Lung (tissue), 12 donors: ENCODE results near the gene KIF23. TPM values are rescaled to one million over a fixed set of nuclear protein-coding genes. Genes with fewer than 3 reads are reported as not detected.

Experiments
- ATAC-seq: fragments of 200-7000 bp; cut with Tn5 transposase; one replicate; pipeline ENCODE4 v1.9.1; 2020; ENCODE audit warnings: moderate number of reproducible peaks; ENCODE audit not compliant: insufficient read depth, low FRiP score
- DNase-seq, 3 donors: peaks; one replicate each; pipeline ENCODE4 v3.0.0-alpha.2; 2013 to 2017
- H3K27ac ChIP-seq, 2 donors: one replicate each; pipeline ENCODE4 v1.5.1; 2013; ENCODE audit warnings: mild to moderate bottlenecking in 2 of 2, moderate library complexity in 2 of 2, control low read depth in 1 of 2, inconsistent platforms in 1 of 2, low read depth in 1 of 2, low read length in 1 of 2
- H3K27me3 ChIP-seq, 3 donors: one replicate each; pipeline ENCODE4 v1.5.1; 2013; ENCODE audit warnings: low read length in 2 of 3; ENCODE audit not compliant: control insufficient read depth in 3 of 3, insufficient read depth in 3 of 3
- H3K36me3 ChIP-seq, 4 donors: one replicate each; pipeline ENCODE4 v1.5.1; 2013; ENCODE audit warnings: low read length in 4 of 4, mild to moderate bottlenecking in 1 of 4, moderate library complexity in 1 of 4; ENCODE audit not compliant: control insufficient read depth in 4 of 4, insufficient read depth in 4 of 4
- H3K4me1 ChIP-seq, 5 donors: one replicate each; pipeline ENCODE4 v1.5.1; 2013; ENCODE audit warnings: low read length in 5 of 5, mild to moderate bottlenecking in 2 of 5, moderate library complexity in 1 of 5; ENCODE audit not compliant: control insufficient read depth in 5 of 5, insufficient read depth in 5 of 5
- H3K4me3 ChIP-seq: one replicate; pipeline ENCODE4 v1.5.1; 2013; ENCODE audit warnings: mild to moderate bottlenecking, control low read depth, moderate library complexity
- H3K9ac ChIP-seq, 2 donors: one replicate each; pipeline ENCODE4 v1.5.1; 2013; ENCODE audit warnings: low read length in 2 of 2, control low read depth in 1 of 2; ENCODE audit not compliant: insufficient read depth in 1 of 2
- H3K9me3 ChIP-seq, 4 donors: one replicate each; pipeline ENCODE4 v1.5.1; 2013; ENCODE audit warnings: low read length in 3 of 4, mild to moderate bottlenecking in 1 of 4, moderate library complexity in 1 of 4; ENCODE audit not compliant: control insufficient read depth in 4 of 4, insufficient read depth in 3 of 4
- WGBS, 2 donors: extraction: QIAGEN DNeasy Blood & Tissue Kit; methylation state at CpG; one replicate each; pipeline ENCODE4 v1.1.7; 2013; 5-methylcytosine and 5-hydroxymethylcytosine counted together
- polyA plus RNA-seq, 2 donors: library from polyadenylated mRNA; stranded (reverse); fragments of 200-250 nt; gene quantifications; one replicate each; pipeline ENCODE4 v1.2.1, GENCODE V29; 2013
- total RNA-seq, 2 donors: library from RNA; depleted of rRNA in 1 of 2; stranded (reverse); fragments of >200 nt in 1 of 2; gene quantifications; one replicate each; pipeline ENCODE4 v1.2.1, GENCODE V29; 2014 to 2021
- TF ChIP-seq, protein P1 (sequence below): IDR thresholded peaks from 2 replicates; pipeline ENCODE4 v1.5.1; 2012; ENCODE audit warnings: mild to moderate bottlenecking; ENCODE audit errors: control extremely low read depth, extremely low read depth
- donor health status: control.
- donor health status: control.
- donor health status: Bipolar disorder and iron deficiency.
- donor health status: healthy.
- donor health status: DM: yes; HTN: yes; CAD: no.

KIF23 gene
- total and polyA plus RNA-seq, 4 donors, result 1.4 to 15.4 (median 1.8) TPM

GRCh38 chr15:69391046-69391757 lies 22.9 kb upstream of the KIF23 start:
- TF ChIP-seq, protein P1, sequence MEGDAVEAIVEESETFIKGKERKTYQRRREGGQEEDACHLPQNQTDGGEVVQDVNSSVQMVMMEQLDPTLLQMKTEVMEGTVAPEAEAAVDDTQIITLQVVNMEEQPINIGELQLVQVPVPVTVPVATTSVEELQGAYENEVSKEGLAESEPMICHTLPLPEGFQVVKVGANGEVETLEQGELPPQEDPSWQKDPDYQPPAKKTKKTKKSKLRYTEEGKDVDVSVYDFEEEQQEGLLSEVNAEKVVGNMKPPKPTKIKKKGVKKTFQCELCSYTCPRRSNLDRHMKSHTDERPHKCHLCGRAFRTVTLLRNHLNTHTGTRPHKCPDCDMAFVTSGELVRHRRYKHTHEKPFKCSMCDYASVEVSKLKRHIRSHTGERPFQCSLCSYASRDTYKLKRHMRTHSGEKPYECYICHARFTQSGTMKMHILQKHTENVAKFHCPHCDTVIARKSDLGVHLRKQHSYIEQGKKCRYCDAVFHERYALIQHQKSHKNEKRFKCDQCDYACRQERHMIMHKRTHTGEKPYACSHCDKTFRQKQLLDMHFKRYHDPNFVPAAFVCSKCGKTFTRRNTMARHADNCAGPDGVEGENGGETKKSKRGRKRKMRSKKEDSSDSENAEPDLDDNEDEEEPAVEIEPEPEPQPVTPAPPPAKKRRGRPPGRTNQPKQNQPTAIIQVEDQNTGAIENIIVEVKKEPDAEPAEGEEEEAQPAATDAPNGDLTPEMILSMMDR, result no peak
- 88 to 91% methylated on average over 11 of the region's 11 CpGs for WGBS, 2 donors
- ATAC-seq, result no peak

DNA sequence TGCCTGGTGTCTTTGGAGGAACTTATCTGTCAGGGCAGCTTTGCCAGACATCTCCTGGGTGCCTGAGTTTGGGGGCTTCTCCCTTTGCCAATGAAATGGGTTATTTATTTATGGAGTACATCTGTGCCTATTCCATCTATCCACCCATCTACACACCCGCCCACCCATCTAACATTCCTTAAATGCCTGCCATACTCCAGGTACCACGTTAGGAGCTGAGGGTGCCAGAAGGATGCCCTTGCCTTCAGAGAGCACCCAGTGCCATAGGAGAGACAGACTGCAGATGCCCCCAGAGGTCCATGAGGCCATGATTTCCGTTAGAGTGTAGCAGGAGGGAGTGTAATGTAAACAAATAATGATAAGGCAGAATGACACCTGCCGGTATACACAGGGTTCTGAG lies 21.8 kb upstream of the KIF23 start:
- 66 to 89% methylated on average over 4 of the region's 4 CpGs for WGBS, 2 donors
- TF ChIP-seq, protein P1, result no peak
- Histone ChIP-seq H3K4me1 (peaks cover 0 to 13% (median 5%) of the 10 kb centered on the region in 5 donors), H3K36me3 (no peaks in the 10 kb centered on the region), H3K27ac (no peak overlapping the region), H3K9me3 (no peaks in the 10 kb centered on the region), H3K27me3 (no peaks in the 10 kb centered on the region), H3K4me3 (no peak overlapping the region), H3K9ac (no peak overlapping the region)
- no peak for ATAC-seq
- no peak for DNase-seq

More at GRCh38 chr15:69391046-69391757, 22.9 kb upstream of the KIF23 start:
- no peak overlapping the region for H3K27ac ChIP-seq
- no peaks in the 10 kb centered on the region for H3K36me3 ChIP-seq
- H3K4me3 ChIP-seq, result no peak overlapping the region
- H3K9me3 ChIP-seq, result no peaks in the 10 kb centered on the region
- peaks cover 0 to 13% (median 5%) of the 10 kb centered on the region in 5 donors for H3K4me1 ChIP-seq
- H3K9ac ChIP-seq, result no peak overlapping the region
- no peaks in the 10 kb centered on the region for H3K27me3 ChIP-seq
- peak in 1 of 3 donors; percentile 37 for DNase-seq

DNA sequence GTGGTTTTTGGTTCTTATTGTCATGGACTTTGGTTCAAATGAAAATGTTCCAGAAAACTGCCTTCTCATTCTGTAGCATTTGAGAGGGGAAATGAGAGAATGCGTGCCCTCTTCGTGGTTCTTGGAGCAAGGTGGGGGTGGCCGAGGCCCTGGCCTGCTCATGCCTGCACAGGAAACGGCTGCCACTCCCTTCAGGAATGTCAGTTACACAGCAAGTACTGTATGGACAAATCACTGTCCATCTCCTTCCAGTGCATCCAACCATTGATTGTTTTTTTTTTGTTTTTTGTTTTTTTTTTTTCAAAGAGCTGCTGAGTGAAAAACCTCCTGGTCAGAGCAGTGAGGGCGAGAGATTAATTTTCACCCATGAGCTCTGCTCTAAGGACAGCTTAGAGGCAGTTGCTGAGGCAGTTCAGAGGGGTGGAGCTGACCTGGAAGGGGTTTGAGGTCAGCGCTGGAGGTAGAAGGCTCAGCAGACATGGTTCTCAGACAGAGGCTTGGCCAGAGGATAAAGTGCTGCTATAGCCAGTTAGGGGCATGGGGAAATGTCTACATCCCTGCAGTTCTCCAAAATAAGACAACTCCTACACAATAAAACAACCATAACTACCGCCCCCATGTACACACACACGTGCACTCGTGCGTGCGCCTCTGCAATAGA lies 20.2 kb upstream of the KIF23 start:
- Histone ChIP-seq H3K4me1 (peaks cover 0 to 13% (median 5%) of the 10 kb centered on the region in 5 donors), H3K27me3 (no peaks in the 10 kb centered on the region), H3K4me3 (no peak overlapping the region), H3K9ac (no peak overlapping the region), H3K36me3 (no peaks in the 10 kb centered on the region), H3K9me3 (no peaks in the 10 kb centered on the region), H3K27ac (no peak overlapping the region)
- no peak for DNase-seq
- no peak for ATAC-seq
- 51 to 64% methylated on average over 11 of the region's 11 CpGs for WGBS, 2 donors
- TF ChIP-seq, protein P1, result no peak
